B cell (primary cell): Measurements from ENCODE around the gene NOXO1. TPM values are rescaled to one million over a fixed set of nuclear protein-coding genes. Genes with fewer than 3 reads are reported as not detected.

ENCODE experiments used
- ATAC-seq: fragments of 200-7000 bp; cut with Tn5 transposase; one replicate; pipeline ENCODE4 v1.10.0; 2021; ENCODE audit warnings: low read depth, mild to moderate bottlenecking, moderate number of reproducible peaks, moderate library complexity
- CTCF ChIA-PET: fragments of 350-600 bp; sonication (Branson Sonifier 250); formaldehyde crosslinking; loops from one replicate; lab custom pipeline; 2021; ENCODE audit warnings: antibody characterized with exemption, inconsistent platforms; lab: Charles Lee
- POLR2A ChIA-PET: fragments of 350-600 bp; sonication (Branson Sonifier 250); formaldehyde crosslinking; loops from one replicate; lab custom pipeline; 2021; ENCODE audit warnings: antibody characterized with exemption; lab: Charles Lee
- DNase-seq: peaks from one replicate; pipeline ENCODE4 v3.0.0; 2013
- H2AFZ ChIP-seq: 2 replicates; pipeline ENCODE4 v1.6.1; 2012; ENCODE audit warnings: mild to moderate bottlenecking, low read depth, low read length; ENCODE audit not compliant: insufficient read depth, poor library complexity, severe bottlenecking
- H3K27ac ChIP-seq, 2 donors: 1 replicate in 1 of 2; 2 replicates in 1 of 2; pipeline ENCODE4 v1.5.1; 2012 to 2013; ENCODE audit warnings: low read length in 2 of 2, mild to moderate bottlenecking in 2 of 2, moderate library complexity in 1 of 2
- H3K27me3 ChIP-seq, 4 experiments: fragments of 200-600 bp in 1 of 4; sonication (generic) in 1 of 4; replicated peaks in 1 of 4; 1 replicate in 2 of 4; 2 replicates in 2 of 4; pipeline versions ENCODE4 v1.6.1 to v1.7.0; 2013 to 2016; ENCODE audit warnings: low read length in 3 of 4, mild to moderate bottlenecking in 2 of 4, mixed read lengths in 1 of 4, moderate library complexity in 1 of 4; ENCODE audit not compliant: insufficient read depth in 4 of 4, control insufficient read depth in 3 of 4; ENCODE audit errors: control extremely low read depth in 1 of 4
- H3K36me3 ChIP-seq, 2 experiments: replicated peaks in 1 of 2; 1 replicate in 1 of 2; 2 replicates in 1 of 2; pipeline versions ENCODE4 v1.6.1 to v1.7.1; 2013; ENCODE audit warnings: low read length in 1 of 2; ENCODE audit not compliant: insufficient read depth in 2 of 2, control insufficient read depth in 1 of 2; ENCODE audit errors: control extremely low read depth in 1 of 2, extremely low read depth in 1 of 2
- H3K4me1 ChIP-seq, 2 donors: fragments of 200-600 bp in 1 of 2; sonication (generic) in 1 of 2; 1 replicate in 1 of 2; 2 replicates in 1 of 2; pipeline versions ENCODE4 v1.5.1 to v1.6.1; 2013 to 2017; ENCODE audit warnings: low read length in 2 of 2; ENCODE audit not compliant: control insufficient read depth in 2 of 2, insufficient read depth in 2 of 2
- H3K4me2 ChIP-seq: replicated peaks from 2 replicates; pipeline ENCODE3; 2012; ENCODE audit warnings: mild to moderate bottlenecking, low read depth, low read length; ENCODE audit not compliant: poor library complexity, severe bottlenecking
- H3K4me3 ChIP-seq, 5 experiments: fragments of 200-600 bp in 1 of 5; sonication (generic) in 1 of 5; 1 replicate in 3 of 5; 2 replicates in 2 of 5; pipeline versions ENCODE4 v1.5.1 to v1.7.0; 2011 to 2016; ENCODE audit warnings: low read length in 4 of 5, mild to moderate bottlenecking in 4 of 5, low read depth in 2 of 5, control low read depth in 1 of 5, moderate library complexity in 1 of 5; ENCODE audit not compliant: insufficient read depth in 1 of 5; ENCODE audit errors: control extremely low read depth in 1 of 5, extremely low read depth in 1 of 5
- H3K79me2 ChIP-seq: fragments of 200-600 bp; sonication (generic); one replicate; pipeline ENCODE4 v1.6.0; 2016; ENCODE audit warnings: low read length; ENCODE audit not compliant: control insufficient read depth, insufficient read depth
- H3K9ac ChIP-seq: fragments of 200-600 bp; sonication (generic); 2 replicates; pipeline ENCODE4 v1.6.1; 2017; ENCODE audit warnings: mild to moderate bottlenecking, low read length, moderate library complexity
- H3K9me3 ChIP-seq, 3 donors: one replicate each; pipeline versions ENCODE4 v1.6.1 to v1.7.1; 2013; ENCODE audit warnings: low read length in 2 of 3; ENCODE audit not compliant: control insufficient read depth in 2 of 3, insufficient read depth in 1 of 3; ENCODE audit errors: control extremely low read depth in 1 of 3
- H4K20me1 ChIP-seq: 2 replicates; pipeline ENCODE4 v1.6.0; 2012; ENCODE audit warnings: mild to moderate bottlenecking, low read length; ENCODE audit not compliant: insufficient read depth, control insufficient read depth, poor library complexity, severe bottlenecking
- H3K27ac Mint-ChIP-seq: one replicate; pipeline ENCODE4 v1.8.0; 2021; ENCODE audit warnings: mixed read lengths
- H3K27me3 Mint-ChIP-seq: one replicate; pipeline ENCODE4 v1.8.0; 2021; ENCODE audit warnings: mixed read lengths
- H3K4me1 Mint-ChIP-seq: one replicate; pipeline ENCODE4 v1.8.0; 2021; ENCODE audit warnings: mixed read lengths
- H3K4me3 Mint-ChIP-seq: one replicate; pipeline ENCODE4 v1.8.0; 2021; ENCODE audit warnings: mixed read lengths
- H3K9me3 Mint-ChIP-seq: one replicate; pipeline ENCODE4 v1.8.0; 2022; ENCODE audit warnings: mixed read lengths; ENCODE audit not compliant: insufficient read depth
- CTCF ChIP-seq: fragments of 200-600 bp; IDR thresholded peaks from one replicate; pipeline ENCODE4 v1.8.0; 2022; ENCODE audit warnings: antibody characterized with exemption, mild to moderate bottlenecking
- EZH2 ChIP-seq: IDR thresholded peaks from 2 replicates; pipeline ENCODE4 v1.6.1; 2012; ENCODE audit warnings: borderline replicate concordance, low read depth, mild to moderate bottlenecking, moderate library complexity, low read length; ENCODE audit not compliant: insufficient read depth, poor library complexity, severe bottlenecking
- WGBS: methylation state at CpG from one replicate; pipeline ENCODE4 v1.1.5; 2013; ENCODE audit warnings: missing lambda C conversion rate; ENCODE audit not compliant: insufficient coverage; 5-methylcytosine and 5-hydroxymethylcytosine counted together
- intact Hi-C: fragments of 100-400 bp; cut with micrococcal nuclease; formaldehyde crosslinking; loops from one replicate; pipeline ENCODE4 v1.10.0; 2022
- polyA plus RNA-seq: library from polyadenylated mRNA; depleted of rRNA; stranded (reverse); fragments of >200 nt; gene quantifications from 2 replicates; pipeline ENCODE4 v1.2.3, GENCODE V29; 2012
- total RNA-seq, 2 donors: library from RNA; stranded (reverse); fragments of 120-200 nt in 1 of 2; gene quantifications; 1 replicate in 1 of 2; 2 replicates in 1 of 2; pipeline versions ENCODE4 v1.2.3 to v1.2.4, GENCODE V29; 2013 to 2022

NOXO1 gene
- total and polyA plus RNA-seq, 2 donors (not counting 1 experiment from before 2014, with no cell fraction given): 0.30 to 0.74 TPM

GRCh38 chr16:2009164-2009711 is 28.0 kb upstream of the NOXO1 start:
- no peak for DNase-seq
- Histone ChIP-seq H3K4me2 (peak overlapping the region; percentile 77), H3K4me3 (peak overlapping the region; percentile 17 to 67 (median 54)), H3K9ac (peak overlapping the region; percentile 63), H3K36me3 (peaks cover 0 to 6% of the 10 kb centered on the region in 2 experiments), H3K79me2 (peaks cover 58% of the 10 kb centered on the region), H3K9me3 (no peaks in the 10 kb centered on the region), H2AFZ (peak overlapping the region; percentile 51), H4K20me1 (peaks cover 50% of the 10 kb centered on the region), H3K27me3 (no peaks in the 10 kb centered on the region), H3K4me1 (peaks cover 38 to 48% of the 10 kb centered on the region in 2 donors), H3K27ac (peak overlapping the region in 1 of 2 donors; percentile 77)
- no peaks in the 10 kb centered on the region for H3K9me3 Mint-ChIP-seq
- TF ChIP-seq CTCF (no peak), EZH2 (no peak)
- peak overlapping the region; percentile 68 for H3K27ac Mint-ChIP-seq
- WGBS: under 1% methylated on average over 55 of the region's 55 CpGs
- ChIA-PET CTCF (interaction anchor here (1.1 kb wide), 1 partner anchor 51 kb away, joined by 3 read pairs; no protein-coding TSS in a partner anchor), POLR2A (interaction anchor here (1.1 to 1.5 kb wide), 3 partner anchors 18 to 146 kb away, joined by 3 to 5 read pairs (median 4); partner anchors contain the start of genes RPS2 and TRAF7)
- intact Hi-C loops: loop anchor here (1.0 to 2.0 kb wide), 7 partner anchors 14 to 146 kb away; partner anchors contain the start of genes GFER, NDUFB10, NTHL1 and RPS2
- peak overlapping the region; percentile 82 for H3K4me3 Mint-ChIP-seq
- peaks cover 43% of the 10 kb centered on the region for H3K4me1 Mint-ChIP-seq
- peak; percentile 4 for ATAC-seq
- H3K27me3 Mint-ChIP-seq: no peaks in the 10 kb centered on the region
